Adrenal gland (tissue), 5 donors: ENCODE results near the gene PRAMEF8.
"Not testable (repeated sequence)": the region's sequence is repeated elsewhere in the genome, so short reads cannot be mapped to it uniquely, and the experiment has no call there.

ENCODE experiments used
- POLR2A ChIP-seq, 2 donors: fragments of 450-650 bp; IDR thresholded peaks; one replicate each; pipeline ENCODE4 v1.6.1; 2017; ENCODE audit warnings: antibody characterized with exemption in 2 of 2, mild to moderate bottlenecking in 2 of 2, moderate library complexity in 1 of 2
- TF ChIP-seq, protein P1 (sequence below), 6 experiments: fragments of 450-650 bp in 4 of 6; fragments of 200-600 bp in 2 of 6; sonication (generic) in 1 of 6; IDR thresholded peaks; 1 replicate in 5 of 6; 2 replicates in 1 of 6; pipeline versions ENCODE4 v1.5.1 to v1.8.0; 2016 to 2021; ENCODE audit warnings: antibody characterized with exemption in 6 of 6, mild to moderate bottlenecking in 2 of 6, moderate library complexity in 1 of 6
- donor health status: DM: no; HTN: no; CAD: no.

DNA sequence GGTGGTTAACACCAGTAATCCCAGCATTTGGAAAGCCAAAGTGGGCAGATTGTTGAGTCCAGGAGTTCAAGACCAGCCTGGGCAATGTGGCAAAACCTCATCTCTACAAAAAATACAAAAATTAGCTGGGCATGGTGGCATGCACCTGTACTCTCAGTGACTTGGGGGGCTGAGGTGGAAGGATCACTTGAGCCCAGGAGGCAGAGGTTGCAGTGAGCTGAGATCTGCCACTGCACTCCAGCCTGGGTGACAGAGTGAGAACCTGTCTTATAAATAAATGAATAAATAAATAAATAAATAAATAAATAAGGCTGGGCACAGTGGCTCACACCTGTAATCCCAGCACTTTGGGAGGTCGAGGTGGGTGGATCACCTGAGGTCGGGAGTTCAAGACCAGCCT is 52.9 kb downstream of the PRAMEF8 start:
- TF ChIP-seq, protein P1, sequence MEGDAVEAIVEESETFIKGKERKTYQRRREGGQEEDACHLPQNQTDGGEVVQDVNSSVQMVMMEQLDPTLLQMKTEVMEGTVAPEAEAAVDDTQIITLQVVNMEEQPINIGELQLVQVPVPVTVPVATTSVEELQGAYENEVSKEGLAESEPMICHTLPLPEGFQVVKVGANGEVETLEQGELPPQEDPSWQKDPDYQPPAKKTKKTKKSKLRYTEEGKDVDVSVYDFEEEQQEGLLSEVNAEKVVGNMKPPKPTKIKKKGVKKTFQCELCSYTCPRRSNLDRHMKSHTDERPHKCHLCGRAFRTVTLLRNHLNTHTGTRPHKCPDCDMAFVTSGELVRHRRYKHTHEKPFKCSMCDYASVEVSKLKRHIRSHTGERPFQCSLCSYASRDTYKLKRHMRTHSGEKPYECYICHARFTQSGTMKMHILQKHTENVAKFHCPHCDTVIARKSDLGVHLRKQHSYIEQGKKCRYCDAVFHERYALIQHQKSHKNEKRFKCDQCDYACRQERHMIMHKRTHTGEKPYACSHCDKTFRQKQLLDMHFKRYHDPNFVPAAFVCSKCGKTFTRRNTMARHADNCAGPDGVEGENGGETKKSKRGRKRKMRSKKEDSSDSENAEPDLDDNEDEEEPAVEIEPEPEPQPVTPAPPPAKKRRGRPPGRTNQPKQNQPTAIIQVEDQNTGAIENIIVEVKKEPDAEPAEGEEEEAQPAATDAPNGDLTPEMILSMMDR (IDR thresholded peaks at IDR 0.05), result not testable (repeated sequence)
- TF ChIP-seq POLR2A (IDR thresholded peaks at IDR 0.05), result not testable (repeated sequence)
